ENCODE measurements around the gene SEZ6L2. TPM values are rescaled to one million over a fixed set of nuclear protein-coding genes. Genes with fewer than 3 reads are reported as not detected.

SEZ6L2 gene
- total RNA-seq, 2 experiments from 2014 or later: 0.11 to 0.13 TPM

DNA sequence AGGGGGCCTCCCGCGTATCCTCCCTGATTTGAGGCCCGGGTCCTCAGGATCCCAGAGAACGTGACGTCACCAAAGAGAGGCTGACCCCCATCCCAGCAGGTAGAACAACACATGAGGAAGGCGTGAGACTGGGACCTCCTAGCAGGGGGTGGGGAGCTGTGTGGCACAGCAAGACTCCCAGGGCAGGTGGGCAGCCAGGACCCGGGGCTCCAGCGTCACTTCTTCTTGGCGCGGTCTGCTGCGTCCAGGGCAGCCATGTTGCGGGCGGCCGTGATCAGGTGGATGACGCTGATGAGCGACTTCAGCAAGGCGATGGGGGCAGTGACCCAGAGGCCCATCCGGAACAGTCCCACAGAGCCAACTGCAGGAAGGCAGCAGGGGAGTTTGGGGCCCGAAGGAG lies 40.4 kb downstream of the SEZ6L2 start:
- Mint-ChIP-seq H3K27me3 (no peaks in the 10 kb centered on the region), H3K4me1 (ENCODE audit: low read depth) (peaks cover 18% of the 10 kb centered on the region), H3K36me3 (ENCODE audit: low read depth) (peaks cover 23% of the 10 kb centered on the region), H3K9me3 (no peaks in the 10 kb centered on the region), H3K4me3 (no peak overlapping the region), H3K27ac (no peak overlapping the region)
- intact Hi-C loops (cut with micrococcal nuclease): no loop called here
- ChIA-PET POLR2A (interaction anchor here (1.4 kb wide), 1 partner anchor 11 kb away, joined by 3 read pairs; no protein-coding TSS in a partner anchor), CTCF (interaction anchor here (4.1 kb wide), 1 partner anchor 11 kb away, joined by 24 read pairs; no protein-coding TSS in a partner anchor)
- DNase-seq (no peak), ATAC-seq (no peak)
- no peak for TF ChIP-seq CTCF (IDR thresholded peaks at IDR 0.05)

DNA sequence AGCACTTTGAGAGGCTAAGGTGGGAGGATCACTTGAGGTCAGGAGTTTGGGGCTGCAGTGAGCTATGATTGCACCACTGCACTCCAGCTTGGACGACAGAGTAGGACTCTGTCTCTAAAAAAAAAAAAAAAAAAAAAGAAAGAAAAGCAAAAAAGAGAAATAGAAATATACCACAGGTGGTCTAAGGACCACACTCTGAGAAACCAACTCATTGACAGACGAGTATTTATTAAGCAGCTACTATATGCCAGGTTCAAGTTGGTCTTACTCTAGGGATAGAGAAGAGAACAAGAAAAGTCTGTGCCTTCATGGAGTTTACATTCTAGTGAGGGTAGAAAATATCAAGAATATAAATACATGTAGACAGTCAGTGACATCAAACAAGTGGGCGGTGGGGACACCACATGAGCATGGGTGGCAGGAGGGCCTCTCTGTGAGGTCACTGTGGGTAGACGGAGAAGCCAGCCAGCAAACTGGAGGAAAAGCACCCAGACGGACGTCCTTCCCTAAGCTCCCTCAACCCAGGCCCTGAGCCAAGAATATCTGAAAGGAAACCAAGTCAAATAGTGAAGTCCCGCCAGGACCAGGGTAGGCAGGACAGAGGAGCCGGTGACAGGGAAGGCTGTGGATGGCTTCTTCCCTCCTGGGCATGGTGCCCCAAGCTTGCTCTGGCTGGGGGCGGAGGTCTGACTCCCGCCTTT lies 41.1 kb downstream of the SEZ6L2 start:
- Mint-ChIP-seq H3K4me3 (no peak overlapping the region), H3K27ac (no peak overlapping the region), H3K27me3 (no peaks in the 10 kb centered on the region), H3K36me3 (ENCODE audit: low read depth) (peaks cover 23% of the 10 kb centered on the region), H3K9me3 (no peaks in the 10 kb centered on the region), H3K4me1 (ENCODE audit: low read depth) (peaks cover 16% of the 10 kb centered on the region)
- TF ChIP-seq CTCF (IDR thresholded peaks at IDR 0.05): no peak
- ATAC-seq: no peak
- ChIA-PET POLR2A (interaction anchor here (0.5 to 1.4 kb wide), 2 partner anchors 11 to 108 kb away, joined by 3 read pairs; no protein-coding TSS in a partner anchor), CTCF (interaction anchor here (4.1 kb wide), 1 partner anchor 11 kb away, joined by 24 read pairs; no protein-coding TSS in a partner anchor)
- intact Hi-C loops (cut with micrococcal nuclease): no loop called here
- no peak for DNase-seq

DNA sequence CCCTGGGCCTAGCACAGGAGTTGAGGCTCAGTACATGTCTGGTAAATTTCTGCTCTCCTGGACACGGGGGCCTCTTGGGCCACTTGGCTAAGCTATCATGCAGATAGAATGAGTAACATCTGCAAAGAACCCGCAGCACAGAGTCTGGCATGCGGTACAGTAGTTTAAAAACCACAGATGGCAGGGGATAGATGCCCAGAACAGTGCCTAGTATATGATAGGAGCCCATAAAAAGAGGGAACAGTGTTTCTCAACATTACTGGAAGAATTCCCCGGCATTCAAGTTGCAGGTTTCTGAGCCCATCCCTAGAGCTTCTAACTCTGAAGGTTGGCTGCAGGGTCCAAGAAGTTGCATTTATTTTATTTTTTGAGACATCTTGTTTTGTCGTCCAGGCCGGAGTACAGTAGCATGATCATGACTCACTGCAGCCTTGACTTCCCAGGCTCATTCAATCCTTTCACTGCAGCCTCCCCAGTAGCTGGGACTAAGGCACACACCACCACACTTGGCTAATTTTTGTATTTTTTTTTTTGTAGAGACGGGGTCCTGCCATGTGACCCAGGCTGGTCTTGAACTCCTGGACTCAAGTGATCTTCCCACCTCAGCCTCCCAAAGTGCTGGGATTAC lies 42.1 kb downstream of the SEZ6L2 start:
- ATAC-seq: no peak
- Mint-ChIP-seq H3K4me1 (ENCODE audit: low read depth) (peaks cover 16% of the 10 kb centered on the region), H3K27me3 (no peaks in the 10 kb centered on the region), H3K36me3 (ENCODE audit: low read depth) (peaks cover 23% of the 10 kb centered on the region), H3K4me3 (no peak overlapping the region), H3K27ac (no peak overlapping the region), H3K9me3 (no peaks in the 10 kb centered on the region)
- no peak for TF ChIP-seq CTCF (IDR thresholded peaks at IDR 0.05)
- no peak for DNase-seq
- intact Hi-C loops (cut with micrococcal nuclease): no loop called here
- CTCF ChIA-PET: interaction anchor here (4.1 kb wide), 1 partner anchor 9 kb away, joined by 24 read pairs; no protein-coding TSS in a partner anchor
- POLR2A ChIA-PET: interaction anchor here (0.8 kb wide), 1 partner anchor 31 kb away, joined by 3 read pairs; no protein-coding TSS in a partner anchor

DNA sequence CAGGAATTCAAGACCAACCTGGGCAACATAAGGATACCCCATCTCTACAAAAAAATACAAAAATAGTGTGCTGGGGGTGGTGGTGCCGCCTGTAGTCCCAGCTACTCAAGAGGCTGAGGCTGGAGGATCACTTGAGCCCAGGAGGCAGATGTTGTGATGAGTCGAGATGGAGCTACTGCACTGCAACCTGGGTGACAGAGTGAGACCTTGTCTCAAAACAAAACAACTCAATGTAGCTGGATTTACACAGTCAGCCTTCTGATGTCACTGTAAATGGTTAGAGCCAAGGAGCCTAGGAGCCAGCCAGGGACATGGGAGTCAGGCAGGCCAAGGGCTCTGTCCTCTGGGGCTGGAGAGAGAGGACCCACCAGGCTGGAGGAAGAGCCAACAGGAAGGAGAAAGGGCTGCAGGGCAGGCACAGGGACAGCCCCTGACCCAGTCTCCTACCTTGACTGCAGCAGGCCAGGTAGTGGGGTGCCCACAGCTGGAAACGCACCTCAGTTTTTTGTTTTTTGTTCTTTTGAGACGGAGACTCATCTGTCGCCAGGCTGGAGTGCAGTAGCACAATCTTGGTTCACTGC lies 44.7 kb downstream of the SEZ6L2 start:
- peak; percentile 30 for ATAC-seq
- CTCF ChIA-PET: interaction anchor here (0.7 to 1.5 kb wide), 5 partner anchors 10 to 154 kb away, joined by 3 read pairs; partner anchors contain the start of gene PAGR1
- no peaks in the 10 kb centered on the region for H3K9me3 Mint-ChIP-seq

More for the DNA sequence above, 44.7 kb downstream of the SEZ6L2 start:
- TF ChIP-seq CTCF (IDR thresholded peaks at IDR 0.05): no peak
- DNase-seq: no peak
- Mint-ChIP-seq H3K27ac (no peak overlapping the region), H3K4me3 (no peak overlapping the region), H3K36me3 (ENCODE audit: low read depth) (peaks cover 12% of the 10 kb centered on the region), H3K4me1 (ENCODE audit: low read depth) (peaks cover 3% of the 10 kb centered on the region), H3K27me3 (no peaks in the 10 kb centered on the region)
- POLR2A ChIA-PET: interaction anchor here (0.9 kb wide), 1 partner anchor 14 kb away, joined by 3 read pairs; no protein-coding TSS in a partner anchor
- intact Hi-C loops (cut with micrococcal nuclease): no loop called here
